ENCODE measurements around the gene MEGF11. TPM values are rescaled to one million over a fixed set of nuclear protein-coding genes. Genes with fewer than 3 reads are reported as not detected.

Gene MEGF11
- total RNA-seq, 1 donor from 2014 or later, result 0.60 TPM

GRCh38 chr15:66162286-66162685 is 91.3 kb downstream of the MEGF11 start:
- Mint-ChIP-seq H3K4me3 (ENCODE audit: low read depth) (no peak overlapping the region), H3K27me3 (peaks cover 26% of the 10 kb centered on the region), H3K4me1 (ENCODE audit: low read depth) (no peaks in the 10 kb centered on the region), H3K36me3 (ENCODE audit: insufficient read depth) (no peaks in the 10 kb centered on the region), H3K9me3 (ENCODE audit: low read depth) (no peaks in the 10 kb centered on the region), H3K27ac (no peak overlapping the region)
- no peak for TF ChIP-seq CTCF (IDR thresholded peaks at IDR 0.05; ENCODE audit: unreplicated experiment)
- no peak for DNase-seq (ENCODE audit: low spot score, unreplicated experiment)

- no peak for TF ChIP-seq CTCF (IDR thresholded peaks at IDR 0.05; ENCODE audit: unreplicated experiment)
- Mint-ChIP-seq H3K4me3 (ENCODE audit: low read depth) (no peak overlapping the region), H3K27me3 (peaks cover 24% of the 10 kb centered on the region), H3K9me3 (ENCODE audit: low read depth) (no peaks in the 10 kb centered on the region), H3K27ac (no peak overlapping the region), H3K36me3 (ENCODE audit: insufficient read depth) (no peaks in the 10 kb centered on the region), H3K4me1 (ENCODE audit: low read depth) (no peaks in the 10 kb centered on the region)
- no peak for DNase-seq (ENCODE audit: low spot score, unreplicated experiment)
These were observed 91.9 kb downstream of the MEGF11 start for GRCh38 chr15:66161575-66162118.

- no peaks in the 10 kb centered on the region for H3K36me3 Mint-ChIP-seq (ENCODE audit: insufficient read depth)
- DNase-seq (ENCODE audit: low spot score, unreplicated experiment), result no peak
- H3K4me1 Mint-ChIP-seq (ENCODE audit: low read depth), result no peaks in the 10 kb centered on the region
- no peaks in the 10 kb centered on the region for H3K9me3 Mint-ChIP-seq (ENCODE audit: low read depth)
- TF ChIP-seq CTCF (IDR thresholded peaks at IDR 0.05; ENCODE audit: unreplicated experiment), result no peak
- peaks cover 22% of the 10 kb centered on the region for H3K27me3 Mint-ChIP-seq
- no peak overlapping the region for H3K27ac Mint-ChIP-seq
- H3K4me3 Mint-ChIP-seq (ENCODE audit: low read depth), result no peak overlapping the region
These were observed 92.4 kb downstream of the MEGF11 start for GRCh38 chr15:66161108-66161507.

GRCh38 chr15:66157507-66157906 is 96.0 kb downstream of the MEGF11 start:
- Mint-ChIP-seq H3K4me1 (ENCODE audit: low read depth) (no peaks in the 10 kb centered on the region), H3K36me3 (ENCODE audit: insufficient read depth) (no peaks in the 10 kb centered on the region), H3K4me3 (ENCODE audit: low read depth) (no peak overlapping the region), H3K27me3 (peaks cover 23% of the 10 kb centered on the region), H3K9me3 (ENCODE audit: low read depth) (no peaks in the 10 kb centered on the region), H3K27ac (no peak overlapping the region)
- TF ChIP-seq CTCF (IDR thresholded peaks at IDR 0.05; ENCODE audit: unreplicated experiment), result no peak
- no peak for DNase-seq (ENCODE audit: low spot score, unreplicated experiment)

GRCh38 chr15:66156310-66156975 is 97.1 kb downstream of the MEGF11 start:
- peaks cover 23% of the 10 kb centered on the region for H3K27me3 Mint-ChIP-seq
- peak overlapping the region; percentile 14 for H3K27ac Mint-ChIP-seq
- TF ChIP-seq CTCF (IDR thresholded peaks at IDR 0.05; ENCODE audit: unreplicated experiment), result no peak

More at GRCh38 chr15:66156310-66156975, 97.1 kb downstream of the MEGF11 start:
- Mint-ChIP-seq H3K4me3 (ENCODE audit: low read depth) (no peak overlapping the region), H3K4me1 (ENCODE audit: low read depth) (no peaks in the 10 kb centered on the region), H3K9me3 (ENCODE audit: low read depth) (no peaks in the 10 kb centered on the region), H3K36me3 (ENCODE audit: insufficient read depth) (no peaks in the 10 kb centered on the region)
- DNase-seq (ENCODE audit: low spot score, unreplicated experiment), result no peak
